HL-60 (cell line): ENCODE results near the gene RAB11FIP3.
"Not testable (repeated sequence)": the region's sequence is repeated elsewhere in the genome, so short reads cannot be mapped to it uniquely, and the experiment has no call there.

Source experiments
- DNase-seq, 2 experiments: peaks; one replicate each; pipeline ENCODE4 v3.0.0-alpha.2; 2010 to 2020; ENCODE audit warnings: low read depth in 1 of 2, low spot score in 1 of 2
- H3K27ac ChIP-seq: fragments of 250-450 bp; sonication (Bioruptor Pico); replicated peaks from 2 replicates; pipeline ENCODE4 v1.5.1; 2020; ENCODE audit warnings: mild to moderate bottlenecking, moderate library complexity
- H3K27me3 ChIP-seq: fragments of 250-450 bp; sonication (Bioruptor Pico); 2 replicates; pipeline ENCODE4 v1.5.1; 2021; ENCODE audit warnings: mild to moderate bottlenecking, moderate library complexity; ENCODE audit not compliant: insufficient read depth, poor library complexity, severe bottlenecking
- H3K4me3 ChIP-seq: replicated peaks from 2 replicates; pipeline ENCODE4 v1.5.1; 2011; ENCODE audit warnings: mild to moderate bottlenecking, control low read depth, low read length; ENCODE audit not compliant: insufficient read depth
- CTCF ChIP-seq: IDR thresholded peaks from one replicate; pipeline ENCODE4 v1.5.1; 2011; ENCODE audit warnings: low read length, control low read depth, inconsistent platforms; ENCODE audit not compliant: insufficient read depth
- GABPA ChIP-seq: IDR thresholded peaks from 2 replicates; pipeline ENCODE4 v1.6.1; 2012; ENCODE audit warnings: low read depth
- POLR2AphosphoS5 ChIP-seq: IDR thresholded peaks from 2 replicates; pipeline ENCODE4 v1.6.1; 2012; ENCODE audit warnings: low read depth
- REST ChIP-seq: IDR thresholded peaks from 2 replicates; pipeline ENCODE4 v1.6.1; 2012; ENCODE audit warnings: low read depth; ENCODE audit not compliant: insufficient replicate concordance
- SPI1 ChIP-seq: IDR thresholded peaks from 2 replicates; pipeline ENCODE4 v1.6.1; 2012; ENCODE audit warnings: low read depth, mild to moderate bottlenecking, borderline replicate concordance

RAB11FIP3 gene

GRCh38 chr16:377419-377951 lies 48.0 kb upstream of the RAB11FIP3 start:
- Histone ChIP-seq H3K27ac (no peak overlapping the region), H3K4me3 (no peak overlapping the region), H3K27me3 (no peaks in the 10 kb centered on the region)
- no peak for TF ChIP-seq SPI1
- no peak for TF ChIP-seq GABPA
- no peak for TF ChIP-seq CTCF
- TF ChIP-seq REST: no peak
- TF ChIP-seq POLR2AphosphoS5: no peak
- no peak for DNase-seq

- not testable (repeated sequence) for H3K4me3 ChIP-seq, H3K27me3 ChIP-seq, H3K27ac ChIP-seq, DNase-seq
These were observed 47.2 kb upstream of the RAB11FIP3 start for GRCh38 chr16:378113-378820.

GRCh38 chr16:378821-379182 lies 46.6 kb upstream of the RAB11FIP3 start:
- Histone ChIP-seq H3K27me3 (no peaks in the 10 kb centered on the region), H3K27ac (no peak overlapping the region), H3K4me3 (no peak overlapping the region)
- DNase-seq: no peak
- no peak for TF ChIP-seq REST
- TF ChIP-seq GABPA: no peak
- no peak for TF ChIP-seq SPI1
- no peak for TF ChIP-seq POLR2AphosphoS5
- TF ChIP-seq CTCF: no peak

- H3K27me3 ChIP-seq: no peaks in the 10 kb centered on the region
- no peak overlapping the region for H3K4me3 ChIP-seq
- TF ChIP-seq SPI1 (no peak), GABPA (no peak), CTCF (no peak), POLR2AphosphoS5 (no peak), REST (no peak)
- DNase-seq: no peak
- no peak overlapping the region for H3K27ac ChIP-seq
These were observed 46.1 kb upstream of the RAB11FIP3 start for GRCh38 chr16:379183-379960.
